T-helper 1 cell treated with Interleukin-12 subunit alpha and Interleukin-12 subunit beta and Interleukin-4 antibody, amounts not matched to agents 30 ng/mL and 1 ng/mL, for 36 hours (primary cell): Measurements from ENCODE around the gene RUNX2. TPM values are rescaled to one million over a fixed set of nuclear protein-coding genes. Genes with fewer than 3 reads are reported as not detected.
"Not testable (repeated sequence)": the region's sequence is repeated elsewhere in the genome, so short reads cannot be mapped to it uniquely, and the experiment has no call there.

Source experiments
- intact Hi-C: fragments of 100-400 bp; cut with micrococcal nuclease; formaldehyde crosslinking; loops from one replicate; pipeline ENCODE4 v1.15.1; 2024
- total RNA-seq: library from RNA; stranded (reverse); gene quantifications from 2 replicates; pipeline ENCODE4 v1.2.3, GENCODE V29; 2022

The RUNX2 gene
- total RNA-seq, 1 donor from 2014 or later = 14.6 TPM

DNA sequence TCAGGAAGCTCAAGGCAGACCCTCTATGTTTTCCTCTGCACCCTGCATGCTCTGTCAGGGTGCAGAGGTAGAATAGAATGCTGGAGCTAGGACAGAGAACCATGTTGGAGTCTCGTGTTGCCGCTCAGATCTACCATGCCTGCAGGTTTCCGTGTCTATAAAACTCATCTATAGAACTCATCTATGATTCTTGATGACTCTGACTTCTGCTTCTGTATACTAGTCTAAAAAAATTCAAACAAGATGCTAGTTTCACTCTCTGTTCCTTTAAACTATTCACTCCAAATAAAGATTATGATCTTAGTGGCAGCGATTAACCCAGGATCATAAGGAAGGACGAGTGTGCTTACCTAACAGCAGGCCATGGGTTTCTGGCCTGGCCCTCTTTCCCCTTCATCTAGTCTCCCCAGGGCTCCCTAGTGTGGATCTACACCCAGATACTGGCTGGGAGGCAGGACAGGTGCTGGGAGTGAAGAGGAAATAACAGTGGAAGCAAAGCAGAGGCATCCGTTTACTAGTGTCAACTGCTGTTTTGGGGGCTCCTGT is 212.3 kb downstream of the RUNX2 start:
- intact Hi-C loops = no loop called here

DNA sequence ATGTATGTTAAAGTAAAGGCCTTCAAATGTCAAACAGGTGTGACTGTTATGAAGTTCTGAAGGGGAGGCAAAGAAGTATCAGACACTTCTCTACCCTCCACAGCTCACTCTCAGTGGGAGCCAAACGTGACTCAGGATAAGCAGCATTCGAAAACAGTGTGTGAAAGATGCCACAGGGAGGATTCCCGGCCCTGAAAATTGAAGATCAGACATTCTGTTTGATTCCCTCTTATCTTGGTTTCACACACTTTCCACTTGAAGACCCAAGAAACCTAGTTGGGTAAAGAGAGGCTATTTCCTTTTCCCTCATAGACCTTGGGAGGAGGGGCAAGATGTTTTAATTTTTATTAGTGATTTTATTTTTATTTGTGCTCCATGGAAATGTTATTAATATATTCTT is 213.8 kb downstream of the RUNX2 start:
- intact Hi-C loops = no loop called here

DNA sequence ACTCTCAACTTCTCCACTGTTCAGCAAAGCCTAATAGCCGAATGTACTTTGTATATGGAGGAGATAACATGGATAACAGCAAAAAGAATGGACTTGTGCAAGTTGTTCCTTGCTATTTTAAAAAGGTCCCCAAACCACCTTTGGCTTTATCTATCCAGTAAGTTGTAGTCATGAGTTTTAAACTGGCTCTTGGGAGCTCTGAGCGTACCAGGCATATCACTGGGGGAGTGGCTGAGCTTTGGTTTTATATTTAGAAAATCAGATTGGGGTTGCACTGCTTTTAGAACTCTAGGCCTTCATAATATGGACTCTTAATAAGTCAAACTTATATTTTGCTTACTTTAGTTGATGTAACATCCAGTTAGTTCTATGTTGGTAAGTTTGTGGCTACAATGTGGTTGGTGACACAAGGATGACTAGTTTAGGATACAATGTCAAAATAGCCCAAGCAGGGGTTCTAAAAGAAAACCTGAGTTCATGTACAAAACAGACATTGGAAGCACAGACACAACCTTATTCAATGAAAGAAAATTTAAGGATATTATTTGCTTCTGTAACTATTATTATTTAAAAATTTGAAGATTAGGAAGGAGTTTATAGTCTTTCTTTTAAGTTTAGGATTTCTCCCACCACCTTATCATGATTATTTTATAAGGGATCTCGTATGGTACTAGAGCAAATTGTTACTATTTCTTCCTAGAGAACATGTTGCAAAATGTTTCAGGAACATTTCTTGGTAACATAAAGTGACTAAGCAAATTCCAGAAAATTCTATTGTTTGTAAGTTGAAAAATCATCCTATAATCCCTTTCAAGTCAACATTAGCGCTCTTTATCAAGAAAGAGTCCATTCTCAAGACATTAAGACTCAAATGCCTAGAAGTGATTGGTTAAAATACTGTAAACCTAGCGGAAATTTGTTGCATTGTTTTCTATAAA is 215.4 kb downstream of the RUNX2 start:
- intact Hi-C loops = no loop called here

DNA sequence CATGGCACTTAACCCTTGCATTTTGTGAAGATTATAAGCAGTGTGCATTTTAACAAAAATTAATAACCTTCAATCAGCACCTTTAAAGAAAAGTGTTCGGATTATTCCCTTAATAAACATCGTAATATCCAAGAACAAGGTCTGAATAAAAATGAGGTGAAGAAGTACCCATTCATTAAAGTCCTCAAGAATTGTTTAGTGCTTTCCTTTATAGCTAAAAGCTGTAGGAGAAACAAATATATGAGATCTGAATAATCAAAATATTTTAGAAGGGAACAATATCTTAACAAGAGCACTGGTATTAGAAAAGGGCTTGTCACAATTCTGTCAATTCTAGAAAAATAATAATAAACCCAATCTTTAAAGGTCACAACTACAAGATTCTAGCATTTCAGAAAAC is 217.3 kb downstream of the RUNX2 start:
- intact Hi-C loops = no loop called here

DNA sequence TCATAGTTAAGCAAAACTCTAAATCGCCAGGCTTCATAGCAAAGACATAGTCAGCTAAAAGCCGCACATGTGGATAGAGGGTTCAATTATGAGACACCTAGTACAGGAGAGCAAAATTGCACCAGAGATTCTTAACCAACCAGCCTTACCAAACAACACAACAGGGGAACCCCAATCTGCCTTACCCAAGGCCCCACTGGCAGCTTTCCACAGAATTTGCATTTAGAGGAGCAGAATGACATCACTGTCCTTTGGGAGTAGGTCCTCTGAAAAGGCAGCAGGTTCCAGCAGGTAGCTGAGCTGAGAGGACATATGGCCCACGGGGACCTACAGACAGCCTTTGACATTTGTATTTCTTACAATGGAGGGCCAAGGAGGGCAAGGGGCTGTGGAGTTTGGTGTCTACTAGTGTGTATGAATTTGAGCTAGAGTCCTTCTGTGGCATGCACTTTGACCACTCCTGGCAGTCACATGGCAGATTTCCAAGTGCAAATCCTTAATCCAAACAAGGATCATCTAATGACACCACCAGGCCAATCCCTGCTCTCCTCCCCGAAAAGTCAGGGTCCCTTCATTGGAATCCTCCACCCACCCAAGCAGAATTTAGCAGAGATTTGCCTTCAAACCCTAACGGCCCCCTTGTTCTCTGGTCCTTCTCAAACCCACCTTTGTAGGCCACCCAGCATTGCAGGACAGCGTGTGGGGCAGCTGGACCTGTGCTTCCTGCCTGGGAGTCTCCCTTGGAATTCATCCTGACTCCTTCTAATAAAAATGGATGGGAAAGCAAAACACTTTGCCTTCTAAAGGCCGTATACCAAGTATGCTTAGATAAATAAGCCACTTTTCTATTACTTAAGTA is 220.8 kb downstream of the RUNX2 start:
- intact Hi-C loops = no loop called here

- intact Hi-C loops = no loop called here
Measured at GRCh38 chr6:45552536-45552935, 224.4 kb downstream of the RUNX2 start.

GRCh38 chr6:45553730-45554344 is 225.7 kb downstream of the RUNX2 start:
- intact Hi-C loops = no loop called here

GRCh38 chr6:45554591-45554990 is 226.5 kb downstream of the RUNX2 start:
- intact Hi-C loops = no loop called here

GRCh38 chr6:45555981-45556771 is 228.0 kb downstream of the RUNX2 start:
- intact Hi-C loops = no loop called here

- intact Hi-C loops = no loop called here
Measured at GRCh38 chr6:45556828-45557227, 228.7 kb downstream of the RUNX2 start.

GRCh38 chr6:45557454-45557853 is 229.3 kb downstream of the RUNX2 start:
- intact Hi-C loops = no loop called here

DNA sequence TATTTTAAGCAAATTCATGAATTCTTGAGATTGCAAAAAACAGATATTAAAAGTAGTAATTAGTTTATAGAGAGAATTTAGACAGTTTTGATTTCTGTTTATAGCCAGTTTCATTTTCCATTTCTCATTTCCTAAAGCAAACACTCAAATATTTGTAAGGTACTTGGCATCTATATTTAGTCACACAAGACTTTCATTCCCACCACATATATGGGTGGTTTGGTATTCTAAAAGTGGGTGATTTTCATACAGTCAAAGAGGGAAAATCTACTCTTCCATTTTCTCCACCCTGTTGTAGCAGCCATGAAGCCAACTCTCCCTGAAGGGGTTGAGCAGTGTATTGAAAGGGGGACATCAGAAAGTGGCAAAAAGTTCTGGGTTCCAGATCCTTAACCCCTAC is 230.7 kb downstream of the RUNX2 start:
- intact Hi-C loops = no loop called here

DNA sequence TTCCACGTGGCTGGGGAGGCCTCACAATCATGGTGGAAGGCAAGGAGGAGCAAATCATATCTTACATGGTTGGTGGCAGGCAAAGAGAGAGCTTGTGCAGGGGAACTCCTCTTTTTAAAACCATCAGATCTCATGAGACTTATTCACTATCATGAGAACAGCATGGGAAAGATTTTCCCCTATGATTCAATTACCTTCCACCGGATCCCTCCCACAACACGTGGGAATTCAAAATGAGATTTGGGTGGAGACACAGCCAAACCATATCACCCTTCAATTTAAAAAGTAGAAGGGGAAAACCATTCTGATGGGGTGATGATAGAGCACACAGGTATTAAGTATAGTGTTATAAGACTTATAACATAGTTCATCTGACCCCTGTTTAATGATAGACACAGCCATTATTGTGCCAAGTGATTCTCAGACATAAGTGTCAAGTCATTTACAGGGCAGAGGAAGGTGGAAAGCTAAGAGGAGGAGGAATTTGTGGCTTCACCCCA is 232.2 kb downstream of the RUNX2 start:
- intact Hi-C loops = not testable (repeated sequence)

GRCh38 chr6:45562171-45562570 is 234.0 kb downstream of the RUNX2 start:
- intact Hi-C loops = no loop called here

GRCh38 chr6:45563041-45563440 is 234.9 kb downstream of the RUNX2 start:
- intact Hi-C loops = no loop called here

- intact Hi-C loops = no loop called here
Measured at GRCh38 chr6:45563844-45564243, 235.7 kb downstream of the RUNX2 start.

DNA sequence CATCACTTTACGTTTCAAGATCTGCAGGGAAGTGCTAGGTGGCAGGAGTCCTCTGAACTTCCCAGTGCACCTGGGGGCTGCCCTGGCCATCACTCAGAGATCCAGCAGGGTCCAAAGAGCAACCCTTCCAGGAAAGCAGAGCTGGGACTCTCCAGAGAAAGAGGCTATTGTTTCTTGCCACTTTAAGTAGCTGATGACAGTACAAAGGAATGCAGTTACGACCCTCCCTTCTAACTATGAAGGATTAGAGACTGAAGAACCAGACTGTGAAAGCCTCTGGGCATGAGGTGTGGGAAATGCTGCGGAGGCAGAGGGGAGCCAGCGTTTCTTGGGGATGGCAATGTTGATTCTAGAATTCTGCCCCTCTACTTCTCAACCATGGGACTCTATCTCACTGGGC is 238.8 kb downstream of the RUNX2 start:
- intact Hi-C loops = no loop called here

DNA sequence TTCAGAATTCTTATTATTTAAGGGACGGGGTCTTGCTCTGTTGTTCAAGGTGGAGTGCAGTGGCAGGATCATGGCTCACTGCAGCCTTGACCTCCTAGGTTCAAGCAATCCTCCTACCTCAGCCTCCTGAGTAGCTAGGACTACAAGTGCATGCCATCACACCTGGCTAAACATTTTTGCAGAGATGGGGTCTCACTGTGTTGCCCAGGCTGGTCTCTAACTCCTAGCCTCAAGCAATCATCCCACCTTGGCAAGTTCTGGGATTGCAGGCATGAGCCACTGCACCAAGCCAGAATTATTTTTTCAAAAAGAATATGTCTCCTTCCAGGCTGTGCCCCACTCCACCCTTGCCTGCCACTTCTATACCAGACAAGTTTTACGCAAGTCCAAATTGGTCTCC is 239.7 kb downstream of the RUNX2 start:
- intact Hi-C loops = no loop called here

DNA sequence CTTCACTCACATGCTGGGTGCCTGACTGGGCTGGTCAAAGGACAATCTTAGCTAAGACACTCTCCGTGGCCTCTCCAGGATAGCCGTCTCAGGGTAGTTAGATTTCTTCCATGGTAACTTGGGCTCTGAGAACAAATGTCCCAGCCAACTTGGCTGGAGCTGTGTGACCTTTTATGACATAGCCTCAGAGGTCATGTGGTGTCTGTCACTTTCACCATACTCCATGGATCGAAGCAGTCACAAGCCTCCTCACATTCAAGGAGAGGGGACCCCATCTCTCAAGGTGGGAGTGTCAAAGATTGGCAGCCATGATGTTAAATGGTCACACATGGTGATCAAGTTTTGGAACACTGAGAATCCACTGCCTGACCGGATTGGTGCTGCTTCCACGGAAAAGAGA is 240.5 kb downstream of the RUNX2 start:
- intact Hi-C loops = no loop called here

- intact Hi-C loops = no loop called here
Measured at GRCh38 chr6:45569210-45569945, 241.2 kb downstream of the RUNX2 start.
